ENCODE data around the gene TMPRSS5.

DNA sequence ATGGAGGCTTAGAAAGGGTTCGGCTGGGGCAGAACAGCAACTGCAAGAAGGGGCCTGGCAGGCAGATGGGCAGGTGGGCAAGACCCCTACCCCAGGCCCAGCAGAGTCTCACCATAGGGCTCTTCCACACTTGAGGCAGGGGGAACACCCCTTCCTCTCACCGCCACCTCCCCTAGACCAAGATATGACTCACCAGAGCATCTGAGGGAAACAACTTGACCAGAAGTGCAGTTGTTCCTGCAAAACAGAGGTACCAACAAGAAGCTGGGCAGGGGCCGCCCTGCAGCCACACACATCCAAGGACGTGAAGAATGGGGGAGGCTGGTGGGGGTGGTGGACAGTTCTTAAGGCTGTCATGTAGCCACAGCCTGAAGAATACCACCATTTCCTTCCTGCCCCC lies 10.9 kb downstream of the TMPRSS5 start:
- TF ChIP-seq SUZ12 (IDR thresholded peaks at IDR 0.05; ENCODE audit: extremely low read depth, insufficient read depth, insufficient read length) (no peak), YY1 (IDR thresholded peaks at IDR 0.05; ENCODE audit: insufficient read depth, insufficient read length) (no peak)

Measured in NT2/D1 (cell line).